Gastroesophageal sphincter (tissue), 4 donors: Measurements from ENCODE around the gene CLCNKA. TPM values are rescaled to one million over a fixed set of nuclear protein-coding genes. Genes with fewer than 3 reads are reported as not detected.

Experiments used
- ATAC-seq: fragments of 150-250 bp; one replicate; pipeline ENCODE4 v1.9.1; 2016; ENCODE audit warnings: mild to moderate bottlenecking, moderate library complexity
- H3K27ac ChIP-seq, 4 donors: fragments of 200-600 bp; sonication (generic) in 3 of 4; 1 replicate in 3 of 4; 2 replicates in 1 of 4; pipeline ENCODE4 v1.5.1; 2016 to 2019
- H3K27me3 ChIP-seq: fragments of 200-600 bp; sonication (generic); one replicate; pipeline ENCODE4 v1.5.1; 2019
- H3K36me3 ChIP-seq, 2 donors: fragments of 200-600 bp; sonication (generic); one replicate each; pipeline ENCODE4 v1.5.1; 2019; ENCODE audit warnings: control low read depth in 1 of 2
- H3K4me1 ChIP-seq, 3 donors: fragments of 200-600 bp; sonication (generic); 1 replicate in 2 of 3; 2 replicates in 1 of 3; pipeline ENCODE4 v1.5.1; 2016 to 2019; ENCODE audit warnings: control low read depth in 2 of 3
- H3K4me3 ChIP-seq, 2 donors: fragments of 200-600 bp; sonication (generic); one replicate each; pipeline ENCODE4 v1.5.1; 2019; ENCODE audit warnings: mild to moderate bottlenecking in 1 of 2, moderate library complexity in 1 of 2
- H3K9me3 ChIP-seq, 3 donors: fragments of 200-600 bp; sonication (generic); one replicate each; pipeline ENCODE4 v1.5.1; 2017 to 2019; ENCODE audit warnings: control low read depth in 2 of 3
- EP300 ChIP-seq: sonication (generic); formaldehyde crosslinking; IDR thresholded peaks from one replicate; pipeline ENCODE4 v1.6.1; 2017; ENCODE audit warnings: antibody characterized with exemption, mild to moderate bottlenecking
- POLR2A ChIP-seq, 2 donors: fragments of 450-650 bp; IDR thresholded peaks; one replicate each; pipeline ENCODE4 v1.6.1; 2017; ENCODE audit warnings: antibody characterized with exemption in 2 of 2, mild to moderate bottlenecking in 2 of 2, moderate library complexity in 1 of 2
- POLR2AphosphoS5 ChIP-seq: sonication (generic); formaldehyde crosslinking; IDR thresholded peaks from one replicate; pipeline ENCODE4 v1.6.1; 2017; ENCODE audit warnings: antibody characterized with exemption
- WGBS, 2 donors: methylation state at CpG; one replicate each; pipeline ENCODE4 v1.1.5; 2018; ENCODE audit warnings: low coverage in 1 of 2; 5-methylcytosine and 5-hydroxymethylcytosine counted together
- total RNA-seq, 4 donors: library from RNA; depleted of rRNA; stranded (reverse); fragments of >200 nt; gene quantifications; one replicate each; pipeline ENCODE4 v1.1.0, GENCODE V29; 2016
- TF ChIP-seq, protein P1 (sequence below), 4 experiments: fragments of 200-600 bp in 2 of 4; fragments of 450-650 bp in 2 of 4; sonication (generic) in 1 of 4; IDR thresholded peaks; one replicate each; pipeline ENCODE4 v1.5.1; 2017 to 2019; ENCODE audit warnings: antibody characterized with exemption in 4 of 4, mild to moderate bottlenecking in 2 of 4, moderate library complexity in 2 of 4

Gene CLCNKA
- total RNA-seq, 4 donors from 2014 or later = 0.08 to 3.0 (median 0.20) TPM; not detected in 1

DNA sequence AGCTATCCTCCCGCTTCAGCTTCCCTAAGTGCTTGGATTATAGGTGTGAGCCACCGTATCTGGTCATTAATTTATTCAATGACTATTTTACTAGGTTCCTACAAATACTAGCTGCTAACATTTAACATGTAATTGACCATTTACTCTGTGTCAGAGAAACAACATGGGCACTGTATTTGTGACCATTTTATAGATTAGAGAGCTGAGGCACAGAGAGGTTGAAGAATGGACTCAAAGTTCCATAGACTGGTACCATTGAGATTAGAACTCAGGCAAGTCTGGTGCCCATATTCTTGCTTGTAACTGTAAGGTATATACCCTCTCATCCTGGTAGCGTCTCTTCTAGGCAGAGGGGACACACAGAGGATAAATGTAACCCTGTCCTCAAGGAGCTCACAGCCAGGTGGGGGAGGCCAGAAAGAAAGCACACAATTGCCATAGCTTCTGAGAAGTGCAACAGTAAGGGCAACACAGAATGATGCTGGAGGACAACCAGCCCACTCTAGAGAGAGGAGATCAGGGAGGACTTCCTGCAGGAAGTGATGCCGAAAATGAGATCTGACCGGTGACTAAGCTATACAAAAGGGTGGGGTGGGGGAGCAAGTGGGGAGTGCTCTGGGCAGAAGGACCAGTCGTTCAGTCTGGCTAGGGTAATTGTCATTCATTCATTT is 14.0 kb upstream of the CLCNKA start:
- H3K4me3 ChIP-seq = no peak overlapping the region
- H3K27ac ChIP-seq = no peak overlapping the region
- WGBS, 2 donors = 82 to 89% methylated on average over 5 to 6 of the region's 6 CpGs
- TF ChIP-seq EP300 = no peak
- TF ChIP-seq POLR2AphosphoS5 = no peak
- no peak for TF ChIP-seq POLR2A (IDR thresholded peaks at IDR 0.05)
- TF ChIP-seq, protein P1, sequence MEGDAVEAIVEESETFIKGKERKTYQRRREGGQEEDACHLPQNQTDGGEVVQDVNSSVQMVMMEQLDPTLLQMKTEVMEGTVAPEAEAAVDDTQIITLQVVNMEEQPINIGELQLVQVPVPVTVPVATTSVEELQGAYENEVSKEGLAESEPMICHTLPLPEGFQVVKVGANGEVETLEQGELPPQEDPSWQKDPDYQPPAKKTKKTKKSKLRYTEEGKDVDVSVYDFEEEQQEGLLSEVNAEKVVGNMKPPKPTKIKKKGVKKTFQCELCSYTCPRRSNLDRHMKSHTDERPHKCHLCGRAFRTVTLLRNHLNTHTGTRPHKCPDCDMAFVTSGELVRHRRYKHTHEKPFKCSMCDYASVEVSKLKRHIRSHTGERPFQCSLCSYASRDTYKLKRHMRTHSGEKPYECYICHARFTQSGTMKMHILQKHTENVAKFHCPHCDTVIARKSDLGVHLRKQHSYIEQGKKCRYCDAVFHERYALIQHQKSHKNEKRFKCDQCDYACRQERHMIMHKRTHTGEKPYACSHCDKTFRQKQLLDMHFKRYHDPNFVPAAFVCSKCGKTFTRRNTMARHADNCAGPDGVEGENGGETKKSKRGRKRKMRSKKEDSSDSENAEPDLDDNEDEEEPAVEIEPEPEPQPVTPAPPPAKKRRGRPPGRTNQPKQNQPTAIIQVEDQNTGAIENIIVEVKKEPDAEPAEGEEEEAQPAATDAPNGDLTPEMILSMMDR (IDR thresholded peaks at IDR 0.05) = no peak
- no peaks in the 10 kb centered on the region for H3K9me3 ChIP-seq
- H3K4me1 ChIP-seq = peaks cover 0 to 16% (median under 1%) of the 10 kb centered on the region in 3 donors
- ATAC-seq = no peak
- no peaks in the 10 kb centered on the region for H3K27me3 ChIP-seq
- no peaks in the 10 kb centered on the region for H3K36me3 ChIP-seq

DNA sequence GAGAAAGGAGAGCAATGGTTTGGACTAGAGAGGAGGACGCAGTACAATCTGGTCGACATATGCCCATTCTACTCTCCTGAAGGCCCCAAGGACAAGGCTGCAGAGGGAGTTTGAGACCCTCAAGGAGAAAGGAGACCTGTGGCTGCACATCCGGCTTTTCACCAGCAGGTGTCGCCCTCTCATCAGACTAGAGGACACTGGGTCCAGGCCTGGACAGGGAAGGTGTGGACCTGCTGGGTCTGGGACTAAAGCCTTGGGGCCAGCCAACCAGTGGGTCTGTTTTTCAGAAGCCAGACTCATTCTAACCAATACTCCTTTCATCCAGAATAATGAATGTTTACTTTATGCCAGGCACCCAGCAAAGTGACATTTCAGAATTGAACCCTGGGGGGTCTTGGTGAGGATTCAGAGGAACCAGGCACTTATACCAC is 12.8 kb upstream of the CLCNKA start:
- Histone ChIP-seq H3K27me3 (no peaks in the 10 kb centered on the region), H3K36me3 (no peaks in the 10 kb centered on the region), H3K4me3 (no peak overlapping the region), H3K27ac (no peak overlapping the region), H3K9me3 (no peaks in the 10 kb centered on the region), H3K4me1 (peaks cover 0 to 28% (median 10%) of the 10 kb centered on the region in 3 donors)
- WGBS, 2 donors = 0% methylated on average over 2 to 4 of the region's 4 CpGs
- TF ChIP-seq EP300 = no peak
- TF ChIP-seq, protein P1 (IDR thresholded peaks at IDR 0.05) = peak in 3 of 4 experiments; percentile 97 to 99 (median 98)
- peak; percentile 46 for ATAC-seq

DNA sequence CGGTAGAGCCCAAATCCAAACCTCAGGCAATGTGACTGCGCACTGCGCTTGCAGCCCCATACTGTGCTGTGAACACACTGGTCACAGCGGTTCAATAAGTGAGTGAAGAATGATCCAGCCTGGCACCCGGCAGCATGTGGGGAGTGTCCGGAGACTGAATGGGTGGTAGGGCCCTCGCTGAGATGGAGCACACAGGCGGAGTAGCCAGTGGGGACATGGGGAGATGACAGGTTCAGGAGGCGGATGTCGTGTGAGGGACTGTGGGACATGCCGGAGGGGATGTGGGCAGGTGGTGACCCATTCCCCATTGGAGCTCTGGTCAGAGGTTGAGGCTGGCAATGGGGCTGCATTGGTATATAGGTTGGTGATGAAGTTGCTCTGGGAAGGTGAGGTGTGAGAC is 12.2 kb upstream of the CLCNKA start:
- no peak overlapping the region for H3K4me3 ChIP-seq
- H3K27ac ChIP-seq = no peak overlapping the region
- H3K36me3 ChIP-seq = no peaks in the 10 kb centered on the region
- no peak for ATAC-seq
- no peaks in the 10 kb centered on the region for H3K27me3 ChIP-seq
- no peaks in the 10 kb centered on the region for H3K9me3 ChIP-seq
- 71 to 85% methylated on average over 8 to 11 of the region's 11 CpGs for WGBS, 2 donors
- H3K4me1 ChIP-seq = peaks cover 0 to 35% (median 10%) of the 10 kb centered on the region in 3 donors
- TF ChIP-seq POLR2AphosphoS5 = no peak

DNA sequence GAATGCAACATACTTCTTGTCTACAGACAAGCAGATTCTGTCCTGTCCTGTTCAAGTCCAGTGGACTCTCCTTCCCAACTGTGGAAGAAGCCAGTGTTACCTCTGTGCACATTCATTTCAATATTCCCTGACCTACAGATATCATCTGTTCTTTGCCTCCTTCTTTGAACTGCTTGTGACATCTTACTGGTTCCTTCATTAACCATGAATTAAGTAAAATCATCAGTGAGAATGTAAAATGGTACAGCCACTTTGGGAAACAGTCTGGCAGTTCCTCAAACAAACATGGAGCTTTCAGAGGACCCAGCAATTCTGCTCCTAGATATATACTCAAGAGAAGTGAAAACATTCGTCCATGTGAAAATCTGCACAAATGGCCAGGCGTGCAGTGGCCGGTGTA is 11.0 kb upstream of the CLCNKA start:
- H3K9me3 ChIP-seq = no peaks in the 10 kb centered on the region
- no peaks in the 10 kb centered on the region for H3K27me3 ChIP-seq
- 80 to 93% methylated on average over 1 to 3 of the region's 3 CpGs for WGBS, 2 donors
- H3K4me3 ChIP-seq = no peak overlapping the region
- ATAC-seq = no peak
- H3K4me1 ChIP-seq = peaks cover 0 to 46% (median 17%) of the 10 kb centered on the region in 3 donors
- H3K36me3 ChIP-seq = no peaks in the 10 kb centered on the region
- no peak for TF ChIP-seq EP300
- no peak for TF ChIP-seq POLR2A (IDR thresholded peaks at IDR 0.05)
- no peak for TF ChIP-seq POLR2AphosphoS5
- TF ChIP-seq, protein P1 (IDR thresholded peaks at IDR 0.05) = no peak
- H3K27ac ChIP-seq = peak overlapping the region in 1 of 4 donors; percentile 16

DNA sequence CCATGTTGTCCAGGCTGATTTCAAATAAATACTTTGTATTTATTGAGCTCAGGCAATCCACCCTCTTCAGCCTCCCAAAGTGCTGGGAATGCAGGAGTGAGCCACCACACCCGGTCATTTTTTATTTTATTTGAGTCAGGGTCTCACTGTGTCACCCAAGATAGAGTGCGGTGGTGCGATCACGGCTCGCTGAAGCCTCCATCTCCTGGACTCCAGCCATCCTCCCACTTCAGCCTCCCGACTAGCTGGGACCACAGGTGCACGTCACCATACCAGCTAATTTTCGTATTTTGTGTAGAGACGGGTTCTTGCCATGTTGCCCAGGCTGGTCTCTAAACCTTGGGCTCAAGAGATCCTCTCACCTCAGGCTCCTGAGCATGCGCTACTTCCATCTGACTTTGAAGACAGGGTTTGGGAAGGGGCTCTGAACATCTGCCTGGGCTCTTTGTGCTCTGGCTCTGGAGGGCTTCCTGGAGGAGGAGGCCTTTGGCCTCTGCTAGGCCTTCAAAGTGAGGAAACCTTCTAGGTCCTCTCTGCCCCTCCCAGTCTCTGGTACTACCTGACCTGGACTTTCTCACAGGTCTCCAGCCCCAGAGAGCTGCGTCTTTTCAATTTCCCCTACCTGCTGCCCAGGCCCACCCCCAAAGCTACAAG is 9.8 kb upstream of the CLCNKA start:
- 95 to 98% methylated on average over 4 to 10 of the region's 11 CpGs for WGBS, 2 donors
- Histone ChIP-seq H3K27ac (peak overlapping the region; percentile 86 to 95 (median 92)), H3K36me3 (no peaks in the 10 kb centered on the region), H3K27me3 (no peaks in the 10 kb centered on the region), H3K4me1 (peaks cover 0 to 59% (median 17%) of the 10 kb centered on the region in 3 donors), H3K9me3 (no peaks in the 10 kb centered on the region), H3K4me3 (no peak overlapping the region)
- ATAC-seq = no peak
- TF ChIP-seq EP300 (no peak), POLR2AphosphoS5 (peak; percentile 29)
